ENCODE measurements around the gene LMTK3. TPM values are rescaled to one million over a fixed set of nuclear protein-coding genes. Genes with fewer than 3 reads are reported as not detected.

LMTK3 gene
- total RNA-seq, 1 experiment from 2014 or later = 10.6 TPM

- no TSS peak for BruUV-seq (replicated peaks)
- TF ChIP-seq REST (IDR thresholded peaks at IDR 0.05; ENCODE audit: insufficient read depth in 1 of 2, low read depth in 2 of 2, low read length in 1 of 2) (no peak), TCF7L2 (IDR thresholded peaks at IDR 0.05; ENCODE audit: low read depth, low read length) (no peak), CTCF (IDR thresholded peaks at IDR 0.05) (no peak), POLR2AphosphoS5 (IDR thresholded peaks at IDR 0.05; ENCODE audit: low read depth, low read length) (no peak), SIN3A (IDR thresholded peaks at IDR 0.05; ENCODE audit: borderline replicate concordance, insufficient read depth, low read depth, low read length) (no peak)
- Histone ChIP-seq H3K4me3 (ENCODE audit: low read depth in 2 of 2, low read length in 2 of 2) (no peak overlapping the region), H3K9me3 (ENCODE audit: control insufficient read depth, insufficient read depth, low read depth, low read length) (no peaks in the 10 kb centered on the region), H3K36me3 (ENCODE audit: control insufficient read depth, insufficient read depth, low read length) (no peaks in the 10 kb centered on the region; the same call in 1 of the 2 replicates), H3K4me1 (ENCODE audit: control insufficient read depth, insufficient read depth, low read length) (peaks cover 9% of the 10 kb centered on the region), H3K27ac (ENCODE audit: low read length) (no peak overlapping the region), H3K27me3 (ENCODE audit: control insufficient read depth, insufficient read depth, low read length) (no peaks in the 10 kb centered on the region)
- CTCF ChIA-PET = no interaction called here
- no peak for ATAC-seq
- POLR2A ChIA-PET = no interaction called here
- no peak for DNase-seq (ENCODE audit: low read depth, low spot score)
- in situ Hi-C loops (cut with HindIII; ENCODE audit: low pct_unique_long_range_greater_than_20kb, low sequenced_read_pairs) = no loop called here
- intact Hi-C loops (cut with micrococcal nuclease; ENCODE audit: unreplicated experiment) = no loop called here
These were observed 30.8 kb downstream of the LMTK3 start for GRCh38 chr19:48480558-48481500.

- DNase-seq (ENCODE audit: low read depth, low spot score) = no peak
- no peak overlapping the region for H3K4me3 ChIP-seq (ENCODE audit: low read depth in 2 of 2, low read length in 2 of 2)
- POLR2A ChIA-PET = no interaction called here
- no peak for ATAC-seq
- H3K9me3 ChIP-seq (ENCODE audit: control insufficient read depth, insufficient read depth, low read depth, low read length) = no peaks in the 10 kb centered on the region
- no peak overlapping the region for H3K27ac ChIP-seq (ENCODE audit: low read length)
- in situ Hi-C loops (cut with HindIII; ENCODE audit: low pct_unique_long_range_greater_than_20kb, low sequenced_read_pairs) (no loop called here), intact Hi-C loops (cut with micrococcal nuclease; ENCODE audit: unreplicated experiment) (no loop called here)
- TF ChIP-seq TCF7L2 (IDR thresholded peaks at IDR 0.05; ENCODE audit: low read depth, low read length) (no peak), CTCF (IDR thresholded peaks at IDR 0.05) (no peak), SIN3A (IDR thresholded peaks at IDR 0.05; ENCODE audit: borderline replicate concordance, insufficient read depth, low read depth, low read length) (no peak), REST (IDR thresholded peaks at IDR 0.05; ENCODE audit: insufficient read depth in 1 of 2, low read depth in 2 of 2, low read length in 1 of 2) (no peak), POLR2AphosphoS5 (IDR thresholded peaks at IDR 0.05; ENCODE audit: low read depth, low read length) (0 out of 2 replicates have a peak, but pooled peaks have one; percentile 8)
- CTCF ChIA-PET = no interaction called here
- H3K4me1 ChIP-seq (ENCODE audit: control insufficient read depth, insufficient read depth, low read length) = peaks cover 9% of the 10 kb centered on the region
- H3K36me3 ChIP-seq (ENCODE audit: control insufficient read depth, insufficient read depth, low read length) = no peaks in the 10 kb centered on the region; the same call in 1 of the 2 replicates
- no peaks in the 10 kb centered on the region for H3K27me3 ChIP-seq (ENCODE audit: control insufficient read depth, insufficient read depth, low read length)
- no TSS peak for BruUV-seq (replicated peaks)
These were observed 31.5 kb downstream of the LMTK3 start for GRCh38 chr19:48480183-48480557.
